T-helper 17 cell (primary cell): ENCODE results near the gene NFATC1. TPM values are rescaled to one million over a fixed set of nuclear protein-coding genes. Genes with fewer than 3 reads are reported as not detected.

Source experiments
- ATAC-seq: fragments of 150-1000 bp; cut with Tn5 transposase; 2 replicates; pipeline ENCODE4 v1.10.0; 2021; ENCODE audit warnings: mild to moderate bottlenecking, moderate library complexity
- DNase-seq, 3 donors: peaks; one replicate each; pipeline versions ENCODE4 v3.0.0 to v3.0.0-alpha.2; 2020 to 2021
- H3K9me3 ChIP-seq: one replicate; pipeline ENCODE4 v1.7.0; 2013; ENCODE audit warnings: low read length, mild to moderate bottlenecking; ENCODE audit not compliant: control insufficient read depth, poor library complexity, severe bottlenecking
- H3K27ac Mint-ChIP-seq: one replicate; pipeline ENCODE4 v1.8.0; 2022; ENCODE audit warnings: mild to moderate bottlenecking, moderate library complexity, mixed read lengths
- H3K27me3 Mint-ChIP-seq: one replicate; pipeline ENCODE4 v1.8.0; 2022; ENCODE audit warnings: mixed read lengths
- H3K36me3 Mint-ChIP-seq: one replicate; pipeline ENCODE4 v1.8.0; 2022; ENCODE audit warnings: low read depth, mixed read lengths
- H3K4me1 Mint-ChIP-seq: one replicate; pipeline ENCODE4 v1.8.0; 2022; ENCODE audit warnings: mild to moderate bottlenecking, mixed read lengths
- H3K4me3 Mint-ChIP-seq: one replicate; pipeline ENCODE4 v1.8.0; 2022; ENCODE audit warnings: mild to moderate bottlenecking, moderate library complexity, mixed read lengths
- total RNA-seq, 4 donors: library from RNA in 2 of 4; stranded (reverse) in 2 of 4; gene quantifications; one replicate each; pipeline ENCODE4 v1.2.3 and lab custom pipeline; 2022 to 2026

Gene NFATC1
- 10 to 100 TPM; 73.4 to 77.8 TPM for total RNA-seq
- total RNA-seq (lab: John Stamatoyannopoulos, UW) = 35.0 to 55.0 reads per million in 2 donors

- Mint-ChIP-seq H3K4me3 (peak within 1 kb of the TSS; percentile 95), H3K27ac (peak within 1 kb of the TSS; percentile 94), H3K36me3 (no peaks in the 10 kb centered on the region), H3K4me1 (peaks cover 26% of the 10 kb centered on the region), H3K27me3 (peaks cover 9% of the 10 kb centered on the region)
- H3K9me3 ChIP-seq = no peaks in the 10 kb centered on the region
- ATAC-seq (peak; percentile 60), DNase-seq (peak; percentile 69 to 75 (median 72))
Observed at GRCh38 chr18:79395761-79396404, at the start of gene NFATC1. TSS of gene NFATC1 (plus strand) at chr18:79395930. CDS start at chr18:79396225, 295 bp downstream.

DNA sequence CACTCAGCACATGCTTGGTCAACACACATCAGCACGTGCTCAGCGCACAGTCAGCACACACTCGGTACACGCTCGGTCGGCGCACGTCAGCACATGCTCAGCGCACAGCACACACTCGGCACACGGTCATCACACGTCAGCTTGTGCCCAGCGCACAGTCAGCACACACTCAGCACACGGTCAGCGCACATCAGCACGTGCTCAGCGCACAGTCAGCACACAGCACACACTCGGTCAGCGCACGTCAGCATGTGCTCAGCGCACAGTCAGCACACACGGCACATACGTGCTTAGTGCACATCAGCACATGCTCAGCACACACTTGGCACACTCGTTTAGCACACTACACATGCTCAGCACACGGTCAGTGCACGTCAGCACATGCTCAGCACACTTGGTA lies 49.7 kb upstream of the NFATC1 start:
- H3K9me3 ChIP-seq = no peaks in the 10 kb centered on the region
- no peaks in the 10 kb centered on the region for H3K27me3 Mint-ChIP-seq
- DNase-seq (no peak), ATAC-seq (no peak)
- H3K36me3 Mint-ChIP-seq = peaks cover 2% of the 10 kb centered on the region
- no peak overlapping the region for H3K27ac Mint-ChIP-seq
- no peaks in the 10 kb centered on the region for H3K4me1 Mint-ChIP-seq
- H3K4me3 Mint-ChIP-seq = no peak overlapping the region

- Mint-ChIP-seq H3K27ac (peak overlapping the region; percentile 11), H3K4me3 (no peak overlapping the region), H3K4me1 (no peaks in the 10 kb centered on the region), H3K27me3 (no peaks in the 10 kb centered on the region), H3K36me3 (peaks cover 5% of the 10 kb centered on the region)
- ATAC-seq = no peak
- no peak for DNase-seq
- H3K9me3 ChIP-seq = no peaks in the 10 kb centered on the region
Observed at GRCh38 chr18:79348066-79348465, 47.7 kb upstream of the NFATC1 start.

GRCh38 chr18:79352432-79352831 lies 43.3 kb upstream of the NFATC1 start:
- no peaks in the 10 kb centered on the region for H3K9me3 ChIP-seq
- peaks cover 3% of the 10 kb centered on the region for H3K36me3 Mint-ChIP-seq
- no peak overlapping the region for H3K27ac Mint-ChIP-seq
- ATAC-seq (no peak), DNase-seq (no peak)
- peaks cover 7% of the 10 kb centered on the region for H3K4me1 Mint-ChIP-seq
- H3K4me3 Mint-ChIP-seq = no peak overlapping the region
- no peaks in the 10 kb centered on the region for H3K27me3 Mint-ChIP-seq

DNA sequence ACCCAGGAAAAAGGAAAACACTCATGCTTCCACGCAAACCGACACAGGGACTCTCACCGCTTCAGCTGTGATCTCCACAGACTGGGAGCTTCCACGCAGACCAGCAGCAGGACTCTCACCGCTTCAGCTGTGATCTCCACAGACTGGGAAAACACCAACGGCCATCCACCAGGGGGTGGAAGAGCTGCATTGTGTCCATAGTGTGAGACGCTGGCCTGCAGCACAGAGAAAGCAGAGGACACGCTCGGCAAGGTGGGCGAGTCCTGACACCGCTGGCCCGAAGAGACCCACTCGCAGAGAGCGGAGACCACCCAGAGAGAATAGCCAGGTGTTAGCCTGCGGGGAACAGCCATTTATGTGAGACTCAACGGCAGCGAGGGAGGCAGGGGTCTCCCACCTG lies 42.5 kb upstream of the NFATC1 start:
- Mint-ChIP-seq H3K4me1 (peaks cover 7% of the 10 kb centered on the region), H3K36me3 (peaks cover 3% of the 10 kb centered on the region), H3K27ac (no peak overlapping the region)

GRCh38 chr18:79354350-79354749 lies 41.4 kb upstream of the NFATC1 start:
- no peaks in the 10 kb centered on the region for H3K27me3 Mint-ChIP-seq
- H3K9me3 ChIP-seq = no peaks in the 10 kb centered on the region
- no peak overlapping the region for H3K27ac Mint-ChIP-seq
- peaks cover 5% of the 10 kb centered on the region for H3K36me3 Mint-ChIP-seq
- H3K4me1 Mint-ChIP-seq = peaks cover 7% of the 10 kb centered on the region
- DNase-seq = no peak
- H3K4me3 Mint-ChIP-seq = no peak overlapping the region
- no peak for ATAC-seq

More for the DNA sequence above, 42.5 kb upstream of the NFATC1 start:
- no peak for DNase-seq
- H3K9me3 ChIP-seq = no peaks in the 10 kb centered on the region
- H3K27me3 Mint-ChIP-seq = no peaks in the 10 kb centered on the region
- no peak for ATAC-seq
- no peak overlapping the region for H3K4me3 Mint-ChIP-seq

- Mint-ChIP-seq H3K27ac (peak overlapping the region; percentile 88), H3K36me3 (peaks cover 5% of the 10 kb centered on the region)
- no peak for ATAC-seq
Observed at GRCh38 chr18:79355433-79356335, 40.0 kb upstream of the NFATC1 start.

DNA sequence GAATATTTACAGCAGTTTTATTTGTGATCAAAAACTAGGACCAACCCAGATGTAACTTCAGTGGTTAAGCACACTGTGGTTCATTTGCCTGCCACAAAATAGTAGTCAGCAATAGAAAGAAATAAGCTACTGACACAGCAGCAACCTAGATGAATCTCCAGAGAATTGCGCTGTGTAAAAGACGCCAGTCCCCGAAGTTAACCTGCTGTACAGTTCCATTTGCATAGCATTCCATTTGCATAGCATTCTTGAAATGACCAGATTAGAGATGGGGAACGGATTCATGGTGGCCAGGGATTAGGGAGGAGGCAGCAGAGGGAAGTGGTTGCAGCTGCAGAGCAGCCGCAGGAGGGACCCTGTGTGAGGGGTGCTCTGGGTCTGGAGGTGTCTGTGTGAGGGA lies 39.3 kb upstream of the NFATC1 start:
- H3K9me3 ChIP-seq = no peaks in the 10 kb centered on the region
- Mint-ChIP-seq H3K4me1 (peaks cover 7% of the 10 kb centered on the region), H3K27ac (peak overlapping the region; percentile 88), H3K27me3 (no peaks in the 10 kb centered on the region), H3K4me3 (no peak overlapping the region), H3K36me3 (peaks cover 5% of the 10 kb centered on the region)
- ATAC-seq (no peak), DNase-seq (no peak)

More at GRCh38 chr18:79355433-79356335, 40.0 kb upstream of the NFATC1 start:
- Mint-ChIP-seq H3K4me1 (peaks cover 7% of the 10 kb centered on the region), H3K4me3 (no peak overlapping the region), H3K27me3 (no peaks in the 10 kb centered on the region)
- no peaks in the 10 kb centered on the region for H3K9me3 ChIP-seq
- no peak for DNase-seq

- H3K4me1 Mint-ChIP-seq = peaks cover 2% of the 10 kb centered on the region
- H3K27me3 Mint-ChIP-seq = no peaks in the 10 kb centered on the region
- no peaks in the 10 kb centered on the region for H3K9me3 ChIP-seq
- peaks cover 13% of the 10 kb centered on the region for H3K36me3 Mint-ChIP-seq
- DNase-seq (no peak), ATAC-seq (no peak)
- H3K4me3 Mint-ChIP-seq = no peak overlapping the region
- no peak overlapping the region for H3K27ac Mint-ChIP-seq
Observed at GRCh38 chr18:79360933-79361332, 34.8 kb upstream of the NFATC1 start.

DNA sequence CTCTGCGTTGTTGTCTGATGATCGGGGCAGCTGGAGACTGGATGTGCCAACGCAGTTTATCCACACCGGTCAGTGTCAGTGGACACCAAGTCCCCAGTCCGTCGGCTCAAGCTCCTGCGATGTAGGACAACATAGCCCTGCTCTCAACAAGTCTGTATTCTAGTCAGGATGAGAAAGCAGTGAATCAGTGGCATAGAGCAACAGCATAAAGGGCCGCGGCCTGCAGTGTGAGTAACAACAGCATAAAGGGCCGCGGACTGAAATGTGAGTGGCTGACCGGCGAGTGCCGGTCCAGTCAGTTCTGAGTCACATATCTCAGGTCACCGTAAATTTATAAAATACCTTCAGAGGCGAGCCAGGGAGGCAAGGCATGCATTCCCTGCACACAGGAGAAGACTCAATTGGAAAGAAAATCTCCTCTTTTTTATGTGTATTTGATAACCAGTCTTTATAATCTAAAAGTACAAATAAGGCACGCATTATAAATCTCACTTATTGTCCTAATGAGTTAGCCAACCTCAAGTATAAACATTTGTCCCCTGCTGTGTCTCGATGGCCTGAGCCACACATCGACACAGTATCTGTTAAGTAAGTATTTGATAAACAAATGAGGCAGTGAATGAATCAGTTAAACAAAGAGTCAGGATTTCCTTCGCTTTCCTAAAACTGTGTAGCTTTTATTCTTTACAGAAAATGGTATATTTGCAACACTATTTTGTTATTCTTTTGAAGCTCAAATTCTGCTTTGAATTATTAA lies 33.8 kb upstream of the NFATC1 start:
- DNase-seq = no peak
- Mint-ChIP-seq H3K4me1 (peaks cover 2% of the 10 kb centered on the region), H3K27me3 (no peaks in the 10 kb centered on the region), H3K27ac (no peak overlapping the region), H3K4me3 (no peak overlapping the region), H3K36me3 (peaks cover 13% of the 10 kb centered on the region)
- H3K9me3 ChIP-seq = no peaks in the 10 kb centered on the region
- ATAC-seq = no peak

DNA sequence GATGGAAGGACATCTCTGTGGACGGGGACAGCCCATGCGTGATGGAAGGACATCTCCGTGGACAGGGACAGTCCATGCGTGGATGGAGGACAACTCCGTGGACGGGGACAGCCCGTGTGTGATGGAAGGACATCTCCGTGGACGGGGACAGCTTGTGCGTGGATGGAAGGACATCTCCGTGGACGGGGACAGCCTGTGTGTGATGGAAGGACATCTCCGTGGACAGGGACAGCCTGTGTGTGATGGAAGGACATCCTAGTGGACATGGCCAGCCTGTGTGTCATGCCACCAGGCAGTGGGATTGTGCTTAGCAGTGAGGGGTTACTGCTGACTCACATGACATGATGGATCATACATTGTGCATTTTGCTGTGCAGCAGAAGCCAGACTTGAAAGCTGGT lies 30.0 kb upstream of the NFATC1 start:
- Mint-ChIP-seq H3K36me3 (peaks cover 10% of the 10 kb centered on the region), H3K4me3 (no peak overlapping the region), H3K4me1 (peaks cover 14% of the 10 kb centered on the region), H3K27ac (no peak overlapping the region), H3K27me3 (no peaks in the 10 kb centered on the region)
- no peak for DNase-seq
- H3K9me3 ChIP-seq = no peaks in the 10 kb centered on the region
- ATAC-seq = no peak

- Mint-ChIP-seq H3K36me3 (peaks cover 10% of the 10 kb centered on the region), H3K27ac (peak overlapping the region; percentile 32), H3K4me1 (peaks cover 15% of the 10 kb centered on the region), H3K27me3 (no peaks in the 10 kb centered on the region), H3K4me3 (no peak overlapping the region)
- DNase-seq (no peak), ATAC-seq (no peak)
- no peaks in the 10 kb centered on the region for H3K9me3 ChIP-seq
Observed at GRCh38 chr18:79366177-79367094, 29.3 kb upstream of the NFATC1 start.
